ENCODE data around the gene ARID1B.

The ARID1B gene

GRCh38 chr6:156776840-156777576 lies at the start of gene ARID1B:
Gene ARID1B, plus strand, starts transcription at chr6:156777378. Its CDS starts 303 bp downstream, at chr6:156777681.
- DNase-seq, result peak; percentile 87

GRCh38 chr6:156727715-156728385 lies 49.3 kb upstream of the ARID1B start:
- no peak for DNase-seq

- DNase-seq, result no peak
Observed at GRCh38 chr6:156729248-156729647, 47.9 kb upstream of the ARID1B start.

GRCh38 chr6:156731396-156731795 lies 45.8 kb upstream of the ARID1B start:
- DNase-seq, result no peak

- DNase-seq, result no peak
Observed at GRCh38 chr6:156735751-156736150, 41.4 kb upstream of the ARID1B start.

- DNase-seq, result no peak
Observed at GRCh38 chr6:156740604-156741003, 36.6 kb upstream of the ARID1B start.

- no peak for DNase-seq
Observed at GRCh38 chr6:156741287-156742073, 35.7 kb upstream of the ARID1B start.

GRCh38 chr6:156747715-156748114 lies 29.5 kb upstream of the ARID1B start:
- DNase-seq, result no peak

- DNase-seq, result no peak
Observed at GRCh38 chr6:156748504-156748903, 28.7 kb upstream of the ARID1B start.

- no peak for DNase-seq
Observed at GRCh38 chr6:156752666-156753301, 24.4 kb upstream of the ARID1B start.

GRCh38 chr6:156756630-156757610 lies 20.3 kb upstream of the ARID1B start:
- DNase-seq, result no peak

GRCh38 chr6:156757849-156758248 lies 19.3 kb upstream of the ARID1B start:
- DNase-seq, result no peak

- no peak for DNase-seq
Observed at GRCh38 chr6:156760377-156760776, 16.8 kb upstream of the ARID1B start.

- no peak for DNase-seq
Observed at GRCh38 chr6:156762547-156762946, 14.6 kb upstream of the ARID1B start.

- no peak for DNase-seq
Observed at GRCh38 chr6:156765117-156765516, 12.1 kb upstream of the ARID1B start.

- DNase-seq, result no peak
Observed at GRCh38 chr6:156767603-156768467, 9.3 kb upstream of the ARID1B start.

- no peak for DNase-seq
Observed at GRCh38 chr6:156771047-156771446, 6.1 kb upstream of the ARID1B start.

GRCh38 chr6:156771761-156772160 lies 5.4 kb upstream of the ARID1B start:
- DNase-seq, result no peak

- DNase-seq, result no peak
Observed at GRCh38 chr6:156773476-156773875, 3.7 kb upstream of the ARID1B start.

- DNase-seq, result no peak
Observed at GRCh38 chr6:156773935-156774852, 3.0 kb upstream of the ARID1B start.

Data from CD4-positive, alpha-beta T cell treated with Interleukin-4 for 4 hours (primary cell).